CD14-positive monocyte (primary cell): ENCODE results near the gene ST6GALNAC3. TPM values are rescaled to one million over a fixed set of nuclear protein-coding genes. Genes with fewer than 3 reads are reported as not detected.

ENCODE experiments used
- DNase-seq, 3 donors: peaks; one replicate each; pipeline ENCODE4 v3.0.0-alpha.2; 2011 to 2022
- H2AFZ ChIP-seq: 2 replicates; pipeline ENCODE4 v1.6.0; 2012; ENCODE audit warnings: mild to moderate bottlenecking, low read depth, low read length, inconsistent platforms; ENCODE audit not compliant: insufficient read depth, poor library complexity, severe bottlenecking
- H3K27ac ChIP-seq, 2 donors: 1 replicate in 1 of 2; 2 replicates in 1 of 2; pipeline ENCODE4 v1.5.1; 2012 to 2013; ENCODE audit warnings: low read length in 2 of 2, control low read depth in 1 of 2, inconsistent platforms in 1 of 2, low read depth in 1 of 2, mild to moderate bottlenecking in 1 of 2
- H3K27me3 ChIP-seq, 2 donors: one replicate each; pipeline versions ENCODE4 v1.6.0 to v1.6.1; 2011 to 2013; ENCODE audit warnings: low read length in 2 of 2; ENCODE audit not compliant: control insufficient read depth in 2 of 2, insufficient read depth in 2 of 2
- H3K36me3 ChIP-seq, 2 donors: replicated peaks in 1 of 2; 1 replicate in 1 of 2; 2 replicates in 1 of 2; pipeline versions ENCODE4 v1.5.1 to v1.6.1; 2012 to 2013; ENCODE audit warnings: low read length in 2 of 2, control low read depth in 1 of 2, inconsistent platforms in 1 of 2, mild to moderate bottlenecking in 1 of 2; ENCODE audit not compliant: insufficient read depth in 2 of 2, control insufficient read depth in 1 of 2
- H3K4me1 ChIP-seq, 2 donors: 1 replicate in 1 of 2; 2 replicates in 1 of 2; pipeline versions ENCODE4 v1.5.1 to v1.6.1; 2012 to 2013; ENCODE audit warnings: low read length in 2 of 2, control low read depth in 1 of 2, inconsistent platforms in 1 of 2, mild to moderate bottlenecking in 1 of 2, moderate library complexity in 1 of 2; ENCODE audit not compliant: insufficient read depth in 2 of 2, control insufficient read depth in 1 of 2
- H3K4me2 ChIP-seq: replicated peaks from 2 replicates; pipeline ENCODE3; 2012; ENCODE audit warnings: low read length, moderate library complexity, mild to moderate bottlenecking; ENCODE audit not compliant: poor library complexity, severe bottlenecking; ENCODE audit errors: extremely low read depth
- H3K4me3 ChIP-seq, 3 experiments: fragments of 200-600 bp in 1 of 3; sonication (generic) in 1 of 3; replicated peaks in 1 of 3; 1 replicate in 2 of 3; 2 replicates in 1 of 3; pipeline ENCODE4 v1.5.1; 2011 to 2013; ENCODE audit warnings: low read length in 3 of 3, mild to moderate bottlenecking in 3 of 3, control low read depth in 2 of 3, low read depth in 2 of 3, inconsistent platforms in 1 of 3, moderate library complexity in 1 of 3
- H3K79me2 ChIP-seq: 2 replicates; pipeline ENCODE4 v1.6.0; 2012; ENCODE audit warnings: mild to moderate bottlenecking, control low read depth, inconsistent platforms, low read length, moderate library complexity; ENCODE audit not compliant: insufficient read depth
- H3K9ac ChIP-seq: 2 replicates; pipeline ENCODE4 v1.6.0; 2017; ENCODE audit warnings: low read length, mild to moderate bottlenecking; ENCODE audit not compliant: insufficient read depth, poor library complexity, severe bottlenecking
- H3K9me3 ChIP-seq, 2 donors: replicated peaks in 1 of 2; 1 replicate in 1 of 2; 2 replicates in 1 of 2; pipeline versions ENCODE4 v1.5.1 to v1.6.1; 2012 to 2013; ENCODE audit warnings: low read length in 2 of 2, control low read depth in 1 of 2; ENCODE audit not compliant: control insufficient read depth in 1 of 2, insufficient read depth in 1 of 2
- H4K20me1 ChIP-seq: 2 replicates; pipeline ENCODE4 v1.6.0; 2012; ENCODE audit warnings: mild to moderate bottlenecking, low read length, control low read depth, moderate library complexity; ENCODE audit not compliant: insufficient read depth
- H3K27ac Mint-ChIP-seq, 7 donors: one replicate each; pipeline ENCODE4 v1.8.0; 2020; ENCODE audit warnings: mild to moderate bottlenecking in 7 of 7, mixed read lengths in 7 of 7, moderate library complexity in 6 of 7, inconsistent platforms in 2 of 7
- H3K27me3 Mint-ChIP-seq, 3 donors: one replicate each; pipeline ENCODE4 v1.8.0; 2021 to 2022; ENCODE audit warnings: low read depth in 3 of 3, mild to moderate bottlenecking in 3 of 3, mixed read lengths in 3 of 3, moderate library complexity in 3 of 3, inconsistent platforms in 1 of 3
- H3K36me3 Mint-ChIP-seq, 2 donors: one replicate each; pipeline ENCODE4 v1.8.0; 2020; ENCODE audit warnings: mixed read lengths in 2 of 2, inconsistent platforms in 1 of 2, mild to moderate bottlenecking in 1 of 2
- H3K4me1 Mint-ChIP-seq: one replicate; pipeline ENCODE4 v1.8.0; 2020; ENCODE audit warnings: mild to moderate bottlenecking, mixed read lengths
- H3K4me3 Mint-ChIP-seq, 2 donors: one replicate each; pipeline ENCODE4 v1.8.0; 2020; ENCODE audit warnings: mild to moderate bottlenecking in 2 of 2, mixed read lengths in 2 of 2, moderate library complexity in 1 of 2
- H3K9me3 Mint-ChIP-seq, 7 donors: one replicate each; pipeline ENCODE4 v1.8.0; 2020 to 2022; ENCODE audit warnings: mixed read lengths in 7 of 7, mild to moderate bottlenecking in 6 of 7, moderate library complexity in 6 of 7, inconsistent platforms in 2 of 7
- WGBS: methylation state at CpG from one replicate; pipeline ENCODE4 v1.1.5; 2013; ENCODE audit warnings: missing lambda C conversion rate; ENCODE audit not compliant: insufficient coverage; 5-methylcytosine and 5-hydroxymethylcytosine counted together
- intact Hi-C, 2 donors: fragments of 100-400 bp; cut with micrococcal nuclease; formaldehyde crosslinking; loops; one replicate each; pipeline versions ENCODE4 v1.15.0 to v1.15.1; 2023
- polyA plus RNA-seq, 3 donors: library from polyadenylated mRNA; depleted of rRNA in 1 of 3; unstranded in 2 of 3; stranded (reverse) in 1 of 3; fragments of 300-500 nt in 2 of 3; fragments of >200 nt in 1 of 3; fragmentation: Illumina TruSeq in 2 of 3; gene quantifications; 1 replicate in 2 of 3; 2 replicates in 1 of 3; pipeline ENCODE4 v1.2.3, GENCODE V29; 2012 to 2021
- TF ChIP-seq, protein P1 (sequence below): fragments of 200-600 bp; IDR thresholded peaks from one replicate; pipeline ENCODE4 v1.8.0; 2022; ENCODE audit warnings: antibody characterized with exemption, mild to moderate bottlenecking

The ST6GALNAC3 gene
- polyA plus RNA-seq, 3 donors: 6.5 to 9.2 (median 7.6) TPM

DNA sequence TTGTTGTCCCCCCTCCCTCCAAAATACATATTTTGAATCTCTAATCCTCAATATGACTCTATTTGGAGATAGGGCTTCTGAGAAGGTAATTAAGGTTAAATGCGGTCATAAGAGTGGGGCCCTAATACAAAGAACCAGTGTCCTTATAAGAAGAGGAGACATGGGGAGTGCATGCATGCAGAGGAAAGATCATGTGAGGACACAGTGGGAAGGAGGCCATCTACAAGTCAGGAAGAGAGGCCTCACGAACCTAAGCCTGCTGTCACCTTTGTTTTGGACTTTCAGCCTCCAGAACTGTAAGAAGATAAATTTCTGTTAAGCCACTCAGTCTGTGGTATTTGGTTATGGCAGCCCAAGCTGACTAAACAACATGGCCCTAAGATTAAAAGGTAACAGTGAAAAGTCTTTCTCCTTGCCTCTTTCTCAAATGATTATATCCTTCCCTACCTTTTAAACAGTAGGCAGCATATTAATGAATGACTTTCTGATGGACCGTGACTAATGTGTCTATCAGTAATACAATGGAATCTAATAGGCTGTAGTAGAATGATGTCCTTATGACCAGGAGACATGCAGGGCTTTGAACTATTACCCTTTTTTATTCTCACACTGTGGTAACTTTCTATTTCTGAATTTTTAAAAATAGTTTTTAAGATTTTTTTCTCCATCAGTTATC lies 40.6 kb upstream of the ST6GALNAC3 start:
- DNase-seq: no peak
- intact Hi-C loops: no loop called here

DNA sequence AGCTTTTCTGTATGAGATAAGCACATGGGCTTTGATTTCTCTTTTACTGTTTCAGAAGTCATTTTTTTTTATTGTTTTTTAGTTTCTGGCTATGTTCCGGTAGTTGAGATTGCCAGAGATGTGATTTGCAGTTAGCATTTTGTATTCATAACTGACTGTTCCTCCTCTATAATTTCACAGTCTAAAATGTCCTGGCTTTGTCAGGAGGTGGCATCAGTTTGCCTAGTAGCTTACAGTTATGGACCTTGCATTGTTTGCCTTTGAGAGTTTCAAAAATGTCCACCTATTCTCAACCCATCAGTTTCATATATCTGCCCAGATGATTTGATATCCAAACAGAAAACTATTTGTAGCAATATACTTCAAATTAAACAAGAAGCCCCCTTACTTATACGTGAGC lies 39.5 kb upstream of the ST6GALNAC3 start:
- Mint-ChIP-seq H3K36me3 (no peaks in the 10 kb centered on the region), H3K9me3 (peaks cover 0 to 2% (median 0%) of the 10 kb centered on the region in 7 donors), H3K27me3 (no peaks in the 10 kb centered on the region), H3K4me1 (no peaks in the 10 kb centered on the region), H3K4me3 (no peak overlapping the region), H3K27ac (no peak overlapping the region)
- DNase-seq: no peak
- no peak overlapping the region for H3K9ac ChIP-seq
- H3K9me3 ChIP-seq: no peaks in the 10 kb centered on the region
- TF ChIP-seq, protein P1, sequence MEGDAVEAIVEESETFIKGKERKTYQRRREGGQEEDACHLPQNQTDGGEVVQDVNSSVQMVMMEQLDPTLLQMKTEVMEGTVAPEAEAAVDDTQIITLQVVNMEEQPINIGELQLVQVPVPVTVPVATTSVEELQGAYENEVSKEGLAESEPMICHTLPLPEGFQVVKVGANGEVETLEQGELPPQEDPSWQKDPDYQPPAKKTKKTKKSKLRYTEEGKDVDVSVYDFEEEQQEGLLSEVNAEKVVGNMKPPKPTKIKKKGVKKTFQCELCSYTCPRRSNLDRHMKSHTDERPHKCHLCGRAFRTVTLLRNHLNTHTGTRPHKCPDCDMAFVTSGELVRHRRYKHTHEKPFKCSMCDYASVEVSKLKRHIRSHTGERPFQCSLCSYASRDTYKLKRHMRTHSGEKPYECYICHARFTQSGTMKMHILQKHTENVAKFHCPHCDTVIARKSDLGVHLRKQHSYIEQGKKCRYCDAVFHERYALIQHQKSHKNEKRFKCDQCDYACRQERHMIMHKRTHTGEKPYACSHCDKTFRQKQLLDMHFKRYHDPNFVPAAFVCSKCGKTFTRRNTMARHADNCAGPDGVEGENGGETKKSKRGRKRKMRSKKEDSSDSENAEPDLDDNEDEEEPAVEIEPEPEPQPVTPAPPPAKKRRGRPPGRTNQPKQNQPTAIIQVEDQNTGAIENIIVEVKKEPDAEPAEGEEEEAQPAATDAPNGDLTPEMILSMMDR: no peak
- H4K20me1 ChIP-seq: no peaks in the 10 kb centered on the region
- H3K4me2 ChIP-seq: no peak overlapping the region
- H3K27ac ChIP-seq: no peak overlapping the region
- no peak overlapping the region for H3K4me3 ChIP-seq
- intact Hi-C loops: no loop called here
- no peaks in the 10 kb centered on the region for H3K79me2 ChIP-seq
- WGBS: no CpG with 5 or more reads among the region's 2 CpGs
- H3K4me1 ChIP-seq: no peaks in the 10 kb centered on the region
- H3K27me3 ChIP-seq: no peaks in the 10 kb centered on the region
- H3K36me3 ChIP-seq: no peaks in the 10 kb centered on the region
- H2AFZ ChIP-seq: no peak overlapping the region

More for the DNA sequence above, 40.6 kb upstream of the ST6GALNAC3 start:
- TF ChIP-seq, protein P1: no peak
- Mint-ChIP-seq H3K36me3 (no peaks in the 10 kb centered on the region), H3K27ac (no peak overlapping the region), H3K4me3 (no peak overlapping the region), H3K27me3 (no peaks in the 10 kb centered on the region), H3K4me1 (peaks cover 7% of the 10 kb centered on the region), H3K9me3 (peaks cover 0 to 2% (median 0%) of the 10 kb centered on the region in 7 donors)
- H3K79me2 ChIP-seq: no peaks in the 10 kb centered on the region
- peaks cover 0 to 4% of the 10 kb centered on the region in 2 donors for H3K4me1 ChIP-seq
- no peaks in the 10 kb centered on the region for H3K9me3 ChIP-seq
- no peak overlapping the region for H3K27ac ChIP-seq
- no peak overlapping the region for H3K9ac ChIP-seq
- no peaks in the 10 kb centered on the region for H3K27me3 ChIP-seq
- H3K4me3 ChIP-seq: no peak overlapping the region
- 94% methylated on average over 2 of the region's 3 CpGs for WGBS
- H2AFZ ChIP-seq: no peak overlapping the region
- H3K36me3 ChIP-seq: no peaks in the 10 kb centered on the region
- no peaks in the 10 kb centered on the region for H4K20me1 ChIP-seq
- no peak overlapping the region for H3K4me2 ChIP-seq
